HCT116 (cell line): ENCODE data around the gene MAML1. TPM values are rescaled to one million over a fixed set of nuclear protein-coding genes. Genes with fewer than 3 reads are reported as not detected.

ENCODE experiments used
- ATAC-seq: fragments of 200-7000 bp; cut with Tn5 transposase; 2 replicates; pipeline ENCODE4 v1.9.1; 2020; ENCODE audit warnings: mild to moderate bottlenecking, moderate library complexity
- BruUV-seq: library from RNA; stranded (reverse); fragments of 400-500 nt; replicated peaks from 2 replicates; lab custom pipeline; 2021; lab: Mats Ljungman, UMichigan
- CTCF ChIA-PET: fragments of 300-600 bp; sonication (Branson Sonifier 250); formaldehyde crosslinking; loops from one replicate; lab custom pipeline; 2021; ENCODE audit warnings: antibody characterized with exemption; lab: Charles Lee
- POLR2A ChIA-PET: fragments of 300-600, 350-600 bp; sonication (Branson Sonifier 250); formaldehyde crosslinking; loops from one replicate; lab custom pipeline; 2021; ENCODE audit warnings: antibody characterized with exemption; lab: Charles Lee
- RAD21 ChIA-PET, 2 experiments: fragments of 300-600 bp; sonication (Branson Sonifier 250); formaldehyde crosslinking; loops; one replicate each; lab custom pipeline; 2023; ENCODE audit warnings: low total read pairs in 2 of 2; ENCODE audit not compliant: uncharacterized antibody in 2 of 2, unreplicated experiment in 2 of 2, low non-redundant PET in 1 of 2; lab: Charles Lee
- DNase-seq: peaks from one replicate; pipeline ENCODE4 v3.0.0-alpha.2; 2010; ENCODE audit warnings: low read depth, low spot score
- H2AFZ ChIP-seq: fragments of 200-600 bp; shearing (Covaris generic), sonication (generic); 2 replicates; pipeline ENCODE4 v1.6.1; 2017; ENCODE audit warnings: low read depth, mixed run types, mixed read lengths, antibody characterized with exemption, low read length; ENCODE audit not compliant: poor library complexity, severe bottlenecking
- H3K27ac ChIP-seq: 2 replicates; pipeline ENCODE4 v1.5.1; 2012; ENCODE audit warnings: low read depth, low read length
- H3K27me3 ChIP-seq: fragments of 200-600 bp; sonication (generic); 2 replicates; pipeline ENCODE4 v1.6.1; 2016; ENCODE audit warnings: mixed run types, low read length, mixed read lengths; ENCODE audit not compliant: insufficient read depth
- H3K36me3 ChIP-seq, 2 experiments: fragments of 200-500 bp in 1 of 2; fragments of 200-600 bp in 1 of 2; sonication (Bioruptor generic) in 1 of 2; sonication (generic) in 1 of 2; 2 replicates each; pipeline versions ENCODE4 v1.5.1 to v1.6.1; 2014 to 2016; ENCODE audit warnings: low read length in 2 of 2, inconsistent platforms in 1 of 2, mixed read lengths in 1 of 2, mixed run types in 1 of 2; ENCODE audit not compliant: insufficient read depth in 2 of 2, control insufficient read depth in 1 of 2
- H3K4me1 ChIP-seq, 2 experiments: fragments of 200-600 bp in 1 of 2; sonication (generic) in 1 of 2; 2 replicates each; pipeline versions ENCODE4 v1.5.1 to v1.6.1; 2012 to 2017; ENCODE audit warnings: low read length in 2 of 2, inconsistent platforms in 1 of 2, mild to moderate bottlenecking in 1 of 2, mixed read lengths in 1 of 2, mixed run types in 1 of 2, moderate library complexity in 1 of 2; ENCODE audit not compliant: insufficient read depth in 2 of 2, control insufficient read depth in 1 of 2
- H3K4me2 ChIP-seq: fragments of 200-600 bp; sonication (generic); 2 replicates; pipeline ENCODE4 v1.6.1; 2017; ENCODE audit warnings: mixed run types, low read length, mixed read lengths
- H3K4me3 ChIP-seq, 2 experiments: fragments of 200-600 bp in 1 of 2; sonication (generic) in 1 of 2; replicated peaks in 1 of 2; 2 replicates each; pipeline ENCODE4 v1.5.1; 2011 to 2016; ENCODE audit warnings: low read length in 2 of 2, control low read depth in 1 of 2, low read depth in 1 of 2, mild to moderate bottlenecking in 1 of 2, mixed read lengths in 1 of 2, mixed run types in 1 of 2
- H3K79me2 ChIP-seq: fragments of 200-600 bp; sonication (generic); 2 replicates; pipeline ENCODE4 v1.6.1; 2017; ENCODE audit warnings: mild to moderate bottlenecking, mixed run types, low read length, moderate library complexity, mixed read lengths; ENCODE audit not compliant: insufficient read depth
- H3K9ac ChIP-seq: fragments of 200-600 bp; sonication (generic); 2 replicates; pipeline ENCODE4 v1.6.1; 2016; ENCODE audit warnings: low read length, mixed read lengths
- H3K9me2 ChIP-seq: fragments of 200-600 bp; sonication (generic), shearing (Covaris generic); 2 replicates; pipeline ENCODE4 v1.6.1; 2017; ENCODE audit warnings: mixed run types, mild to moderate bottlenecking, moderate library complexity; ENCODE audit not compliant: insufficient read depth
- H3K9me3 ChIP-seq, 2 experiments: fragments of 200-500 bp in 1 of 2; fragments of 200-600 bp in 1 of 2; sonication (Bioruptor generic) in 1 of 2; sonication (generic) in 1 of 2; 2 replicates each; pipeline ENCODE4 v1.6.1; 2014 to 2017; ENCODE audit warnings: low read length in 2 of 2, mixed read lengths in 2 of 2, inconsistent platforms in 1 of 2, low read depth in 1 of 2, mild to moderate bottlenecking in 1 of 2, mixed run types in 1 of 2, moderate library complexity in 1 of 2; ENCODE audit not compliant: control insufficient read depth in 1 of 2, insufficient read depth in 1 of 2
- H4K20me1 ChIP-seq: fragments of 200-600 bp; sonication (generic), shearing (Covaris generic); 2 replicates; pipeline ENCODE4 v1.6.1; 2017; ENCODE audit warnings: mixed run types, mild to moderate bottlenecking, moderate library complexity; ENCODE audit not compliant: insufficient read depth
- ATF3 ChIP-seq: IDR thresholded peaks from 2 replicates; pipeline ENCODE4 v1.6.1; 2012
- CEBPB ChIP-seq: IDR thresholded peaks from 2 replicates; pipeline ENCODE4 v1.6.1; 2012; ENCODE audit warnings: low read depth
- CTCF ChIP-seq, 3 experiments: fragments of 200-600 bp in 1 of 3; sonication (generic) in 1 of 3; IDR thresholded peaks in 2 of 3; conservative IDR thresholded peaks in 1 of 3; 2 replicates each; pipeline ENCODE4 v1.5.1; 2012 to 2017; ENCODE audit warnings: low read depth in 2 of 3, low read length in 2 of 3, antibody characterized with exemption in 1 of 3, borderline replicate concordance in 1 of 3, control low read depth in 1 of 3, mild to moderate bottlenecking in 1 of 3, mixed read lengths in 1 of 3, mixed run types in 1 of 3, moderate library complexity in 1 of 3; ENCODE audit not compliant: insufficient read depth in 1 of 3
- EGR1 ChIP-seq: IDR thresholded peaks from 2 replicates; pipeline ENCODE4 v1.6.1; 2012; ENCODE audit warnings: low read depth
- ELF1 ChIP-seq: IDR thresholded peaks from 2 replicates; pipeline ENCODE4 v1.6.1; 2012; ENCODE audit warnings: low read depth, borderline replicate concordance
- EZH2 ChIP-seq: fragments of 200-600 bp; sonication (generic); IDR thresholded peaks from 2 replicates; pipeline ENCODE4 v1.6.1; 2017; ENCODE audit warnings: antibody characterized with exemption, mixed run types
- EZH2phosphoT487 ChIP-seq: fragments of 200-600 bp; IDR thresholded peaks from 2 replicates; pipeline ENCODE4 v1.6.1; 2018; ENCODE audit warnings: antibody characterized with exemption, borderline replicate concordance
- MAX ChIP-seq: IDR thresholded peaks from 2 replicates; pipeline ENCODE4 v1.6.1; 2012
- POLR2A ChIP-seq: IDR thresholded peaks from 2 replicates; pipeline ENCODE4 v1.7.0; 2011; ENCODE audit warnings: borderline replicate concordance; ENCODE audit not compliant: insufficient read depth, insufficient read length; ENCODE audit errors: extremely low read depth
- POLR2AphosphoS5 ChIP-seq: IDR thresholded peaks from 2 replicates; pipeline ENCODE4 v1.6.1; 2011; ENCODE audit warnings: mild to moderate bottlenecking, low read depth, low read length, moderate library complexity
- RAD21 ChIP-seq: IDR thresholded peaks from 2 replicates; pipeline ENCODE4 v1.6.1; 2012; ENCODE audit warnings: low read depth, mild to moderate bottlenecking
- REST ChIP-seq: IDR thresholded peaks from 2 replicates; pipeline ENCODE4 v1.6.1; 2012; ENCODE audit warnings: low read depth
- SIN3A ChIP-seq: IDR thresholded peaks from 2 replicates; pipeline ENCODE4 v1.6.1; 2012; ENCODE audit warnings: low read depth
- SP1 ChIP-seq: IDR thresholded peaks from 2 replicates; pipeline ENCODE4 v1.6.1; 2012; ENCODE audit warnings: low read depth
- SRF ChIP-seq: IDR thresholded peaks from 2 replicates; pipeline ENCODE4 v1.6.1; 2012; ENCODE audit warnings: low read depth
- TCF7L2 ChIP-seq: IDR thresholded peaks from 2 replicates; pipeline ENCODE4 v1.7.0; 2011; ENCODE audit warnings: borderline replicate concordance, inconsistent platforms; ENCODE audit not compliant: insufficient read depth, insufficient read length; ENCODE audit errors: extremely low read depth
- ZBTB33 ChIP-seq: IDR thresholded peaks from 2 replicates; pipeline ENCODE4 v1.6.1; 2011; ENCODE audit warnings: mild to moderate bottlenecking, low read length, moderate library complexity; ENCODE audit not compliant: insufficient replicate concordance; ENCODE audit errors: extremely low read depth
- ZFX ChIP-seq: fragments of 450-650 bp; IDR thresholded peaks from 2 replicates; pipeline ENCODE4 v1.6.1; 2017
- ZNF274 ChIP-seq: fragments of 200-500 bp; sonication (Bioruptor generic); IDR thresholded peaks from 2 replicates; pipeline ENCODE4 v1.6.1; 2014; ENCODE audit warnings: mild to moderate bottlenecking, low read depth, low read length, inconsistent platforms
- intact Hi-C: fragments of 100-400 bp; cut with micrococcal nuclease; formaldehyde crosslinking; loops from 2 replicates; pipeline ENCODE4 v1.10.0; 2022
- total RNA-seq: library from RNA; stranded (reverse); gene quantifications from one replicate; pipeline ENCODE4 v1.2.1, GENCODE V29; 2021; ENCODE audit not compliant: unreplicated experiment

Gene MAML1
- total RNA-seq, 1 experiment from 2014 or later: 29.5 TPM

- Histone ChIP-seq H3K4me3 (no peak overlapping the region), H3K9ac (no peak overlapping the region), H3K4me1 (peaks cover 29 to 38% of the 10 kb centered on the region in 2 experiments), H3K27me3 (no peaks in the 10 kb centered on the region), H3K4me2 (no peak overlapping the region), H3K27ac (no peak overlapping the region), H3K36me3 (peaks cover 19 to 24% of the 10 kb centered on the region in 2 experiments; a peak in 3 of 4 replicates), H4K20me1 (no peaks in the 10 kb centered on the region), H3K79me2 (peaks cover 6% of the 10 kb centered on the region), H3K9me3 (no peaks in the 10 kb centered on the region), H3K9me2 (no peaks in the 10 kb centered on the region), H2AFZ (no peak overlapping the region)
- CTCF ChIA-PET: no interaction called here
- TF ChIP-seq ZNF274: no peak
- no peak for TF ChIP-seq ATF3
- TF ChIP-seq SP1: no peak
- no peak for TF ChIP-seq ZFX
- no peak for TF ChIP-seq TCF7L2
- TF ChIP-seq SRF: no peak
- TF ChIP-seq CEBPB: no peak
- TF ChIP-seq SIN3A: no peak
- no peak for TF ChIP-seq EZH2
- TF ChIP-seq EGR1: no peak
- no peak for TF ChIP-seq EZH2phosphoT487
- no peak for TF ChIP-seq POLR2AphosphoS5
- TF ChIP-seq POLR2A: no peak
- no peak for TF ChIP-seq CTCF (IDR thresholded peaks at IDR 0.05 in 2 of 3, conservative IDR thresholded peaks at IDR 0.05 in 1 of 3; ENCODE audit: borderline replicate concordance in 1 of 3, insufficient read depth in 1 of 3, low read depth in 2 of 3, low read length in 2 of 3)
- TF ChIP-seq REST: no peak
- no peak for TF ChIP-seq MAX
- no peak for TF ChIP-seq ZBTB33
- TF ChIP-seq ELF1: no peak
- no peak for TF ChIP-seq RAD21
- intact Hi-C loops: no loop called here
- DNase-seq (no peak), ATAC-seq (no peak)
- RAD21 ChIA-PET: no interaction called here
- POLR2A ChIA-PET: no interaction called here
- no TSS peak for BruUV-seq
Measured at GRCh38 chr5:179816401-179816795, 83.8 kb downstream of the MAML1 start.
